Breast epithelium (tissue), 3 donors: ENCODE results near the gene MOXD1.

Experiments
- CTCF ChIP-seq, 3 donors: fragments of 450-650 bp; IDR thresholded peaks; one replicate each; pipeline ENCODE4 v1.5.1; 2016 to 2017; ENCODE audit warnings: antibody characterized with exemption in 3 of 3, mild to moderate bottlenecking in 3 of 3, moderate library complexity in 3 of 3
- POLR2AphosphoS5 ChIP-seq, 3 donors: sonication (generic); formaldehyde crosslinking; IDR thresholded peaks; one replicate each; pipeline ENCODE4 v1.6.1; 2017; ENCODE audit warnings: antibody characterized with exemption in 3 of 3

- TF ChIP-seq CTCF (IDR thresholded peaks at IDR 0.05) (no peak), POLR2AphosphoS5 (IDR thresholded peaks at IDR 0.05) (no peak)
These were observed 12.2 kb upstream of the MOXD1 start for GRCh38 chr6:132413499-132413802.
